ENCODE data around the gene VDAC1.

GRCh38 chr5:134001938-134002731, 2.6 kb downstream of the VDAC1 start:
- no peak for TF ChIP-seq CTCF (IDR thresholded peaks at IDR 0.05)
- no peak for TF ChIP-seq EP300 (IDR thresholded peaks at IDR 0.05; ENCODE audit: low read depth)
